CD4-positive, alpha-beta T cell treated with Interferon gamma for 1 hour (primary cell): ENCODE data around the gene DUSP3.
A peak's percentile ranks its signal among the peaks of the same experiment; 100 is the strongest.

ENCODE experiments used
- DNase-seq: peaks from one replicate; pipeline ENCODE4 v3.0.0-alpha.2; 2020

The DUSP3 gene

DNA sequence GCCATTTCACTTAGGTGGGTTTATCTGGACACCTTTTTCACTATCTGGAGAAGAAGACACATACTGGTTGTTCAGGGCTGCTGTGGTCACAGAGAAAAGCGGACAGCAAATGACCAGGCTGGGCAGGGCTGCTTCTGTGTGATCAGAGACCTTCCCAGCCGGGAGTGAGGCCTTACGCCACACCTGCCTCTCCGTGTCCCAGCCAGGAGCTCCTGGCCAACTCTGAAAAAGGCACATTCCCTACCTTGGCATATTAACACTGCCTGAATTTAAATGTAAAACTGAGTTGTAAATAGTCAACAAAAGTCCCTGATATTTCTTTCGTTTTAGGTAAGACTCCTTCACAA, 11.1 kb downstream of the DUSP3 start:
- DNase-seq = no peak

DNA sequence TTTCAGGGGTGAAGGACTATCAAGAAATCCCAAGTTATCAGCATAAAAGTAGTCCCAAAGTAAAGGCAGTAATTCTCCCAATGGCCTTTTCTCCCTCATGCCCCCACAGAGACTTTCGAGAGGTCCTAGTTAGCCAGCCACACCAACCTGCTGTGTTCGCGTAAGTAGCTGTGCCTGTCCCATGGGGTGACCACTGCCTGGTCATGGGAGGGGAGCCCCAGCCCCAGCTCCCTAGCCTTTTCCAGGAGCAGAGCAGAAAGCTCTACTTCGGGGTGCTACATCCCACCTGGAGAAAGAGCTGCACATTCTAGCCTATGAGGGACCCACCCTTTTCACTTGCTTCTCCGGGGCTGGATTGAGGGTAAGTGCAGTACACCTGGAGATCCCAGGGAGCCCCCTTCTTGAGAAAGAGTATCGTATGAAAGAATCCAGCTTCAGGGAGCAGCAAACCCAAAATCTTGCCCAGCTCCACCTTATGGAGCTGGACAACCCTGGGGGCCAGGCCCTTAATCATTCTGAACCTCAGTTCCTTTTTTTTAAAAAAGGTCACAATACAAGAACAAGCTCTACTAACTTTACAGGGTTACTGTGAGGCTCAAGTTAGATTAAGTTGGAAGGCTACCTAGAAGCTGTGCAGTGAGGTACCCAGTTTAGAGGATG, 11.6 kb downstream of the DUSP3 start:
- DNase-seq = no peak

DNA sequence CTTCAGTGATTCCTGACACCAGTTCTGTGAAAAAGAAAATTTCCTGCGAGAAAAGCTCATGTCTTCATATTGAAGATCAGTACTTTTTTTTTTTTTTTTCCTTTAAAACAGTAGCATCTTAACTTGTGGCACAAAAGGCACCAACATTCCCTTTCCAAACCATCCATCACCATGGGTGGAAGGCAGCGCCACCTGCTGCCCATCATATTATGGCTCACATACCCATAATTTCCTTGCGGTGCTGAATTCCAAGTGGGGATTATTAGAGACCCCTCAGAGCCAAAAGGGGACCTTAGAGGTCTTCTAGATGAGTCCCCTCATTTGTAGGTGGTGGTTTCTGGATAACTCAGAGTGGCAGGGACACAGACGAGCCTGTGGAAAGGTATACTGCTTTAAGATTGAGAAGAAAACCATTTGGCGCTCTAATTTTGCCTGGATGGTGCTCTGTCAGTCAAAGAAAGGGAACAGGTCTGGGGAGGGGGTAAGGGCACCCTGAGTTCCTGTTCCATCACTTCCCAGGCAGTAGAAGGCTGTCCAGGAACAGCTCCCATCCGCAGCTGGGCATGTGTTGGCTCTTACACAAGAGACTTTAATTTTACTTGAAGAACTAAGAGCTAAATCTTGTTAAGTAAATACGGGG, 12.2 kb downstream of the DUSP3 start:
- DNase-seq = no peak

DNA sequence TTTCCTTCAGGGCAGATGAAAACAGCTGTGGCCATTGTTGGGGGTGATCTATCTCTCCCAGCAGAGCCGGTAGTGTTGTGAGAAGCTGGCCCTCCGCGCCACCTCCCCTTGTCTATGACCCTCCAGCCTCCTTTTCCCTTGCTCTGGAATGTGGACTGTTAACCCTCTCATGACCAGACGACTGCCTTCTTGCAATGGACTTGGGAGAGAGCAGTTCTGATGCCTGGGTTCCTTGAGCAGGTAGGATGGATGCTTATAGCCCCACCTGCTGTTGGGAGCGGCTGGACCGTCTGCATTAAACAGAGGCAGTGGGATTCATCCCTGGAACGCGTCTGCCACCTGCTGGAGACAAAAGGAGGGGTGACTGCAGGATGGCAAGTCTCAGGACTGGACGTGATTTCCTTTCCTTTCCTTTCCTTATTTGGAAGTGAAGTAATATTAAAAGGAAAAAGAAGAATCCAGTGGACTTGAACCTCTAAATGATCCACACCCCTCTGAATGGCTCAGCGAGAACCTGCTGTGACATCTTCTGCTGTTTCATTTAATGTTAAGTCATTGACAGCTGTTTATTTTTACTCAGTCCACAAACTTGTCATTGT, 18.4 kb downstream of the DUSP3 start:
- DNase-seq = peak; percentile 81

DNA sequence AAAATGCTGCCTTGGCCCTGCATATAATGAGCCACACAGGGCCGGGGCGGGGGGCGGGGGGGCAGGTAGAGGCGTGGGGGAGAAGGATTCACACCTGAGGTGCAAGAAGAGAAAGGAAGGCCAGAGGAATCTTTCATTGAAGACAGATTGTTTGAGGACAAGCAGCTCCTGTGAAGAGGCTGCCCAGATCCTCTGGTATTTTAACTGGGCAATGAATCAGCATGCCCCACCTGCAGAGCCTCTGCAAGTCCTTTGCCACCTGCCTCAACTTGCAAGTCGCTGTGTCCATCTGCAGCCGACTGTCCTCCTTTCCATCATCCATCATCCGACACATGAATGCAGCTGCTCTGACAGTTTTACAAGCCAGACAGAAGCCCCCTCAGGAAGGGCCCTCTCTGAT, 18.9 kb downstream of the DUSP3 start:
- DNase-seq = no peak

DNA sequence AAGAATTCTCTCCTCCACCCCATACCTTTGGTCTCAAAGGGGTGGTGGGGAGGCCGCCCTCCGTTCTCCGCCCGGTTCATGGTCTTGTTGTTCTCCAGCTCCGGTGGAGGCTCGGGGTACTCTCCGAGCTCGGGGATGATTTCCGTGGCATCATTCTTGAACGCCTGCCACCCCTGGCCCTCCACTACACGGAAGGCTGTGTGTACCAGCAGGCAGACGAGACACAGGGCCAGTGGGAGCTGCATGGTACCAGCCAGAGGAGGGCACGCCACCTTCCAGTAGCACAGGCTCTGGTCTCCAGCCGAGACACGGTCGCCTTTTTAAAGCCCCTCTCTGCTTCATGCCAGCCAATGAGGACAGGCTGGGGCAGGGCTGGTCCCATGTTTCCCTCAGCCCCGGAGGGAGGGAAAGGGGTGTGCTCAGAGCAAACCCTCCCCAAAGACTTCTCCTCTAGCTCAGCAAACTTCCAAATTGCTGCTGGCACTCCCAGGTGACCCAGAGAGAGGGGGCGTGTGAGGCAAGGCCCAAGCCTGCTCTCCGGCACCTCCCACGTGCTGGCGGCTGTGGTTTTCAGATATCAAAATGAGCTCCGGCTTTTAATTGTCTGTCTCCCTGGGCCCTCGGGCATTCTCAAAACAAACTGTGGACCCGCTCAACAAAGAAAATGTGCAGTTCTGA, 20.1 kb downstream of the DUSP3 start, which contains the start of gene SOST:
SOST (minus strand) TSS at position 295 of the 678 bp plus-strand sequence; CDS start at position 245, 50 bp downstream.
- DNase-seq = no peak

DNA sequence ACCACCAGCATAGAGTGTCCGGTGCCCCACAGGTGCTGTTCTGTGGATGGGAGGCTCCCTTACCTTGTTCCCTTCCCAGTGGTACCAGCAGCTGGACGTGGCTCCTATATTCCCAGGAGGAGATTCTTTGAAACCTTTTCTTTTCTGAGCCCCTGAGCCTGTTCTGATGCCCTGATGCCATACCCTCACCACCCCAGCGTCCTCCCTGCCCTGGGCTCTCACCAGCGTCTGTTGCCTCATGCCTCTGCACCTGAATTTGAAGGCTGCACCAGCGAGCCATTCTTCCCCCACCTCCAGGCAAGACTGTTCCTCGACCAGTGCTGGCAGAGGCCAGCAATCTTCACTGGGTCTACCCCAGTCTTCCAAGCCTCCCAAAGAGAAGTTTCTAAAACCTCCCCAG, 20.7 kb downstream of the DUSP3 start:
- DNase-seq = no peak

DNA sequence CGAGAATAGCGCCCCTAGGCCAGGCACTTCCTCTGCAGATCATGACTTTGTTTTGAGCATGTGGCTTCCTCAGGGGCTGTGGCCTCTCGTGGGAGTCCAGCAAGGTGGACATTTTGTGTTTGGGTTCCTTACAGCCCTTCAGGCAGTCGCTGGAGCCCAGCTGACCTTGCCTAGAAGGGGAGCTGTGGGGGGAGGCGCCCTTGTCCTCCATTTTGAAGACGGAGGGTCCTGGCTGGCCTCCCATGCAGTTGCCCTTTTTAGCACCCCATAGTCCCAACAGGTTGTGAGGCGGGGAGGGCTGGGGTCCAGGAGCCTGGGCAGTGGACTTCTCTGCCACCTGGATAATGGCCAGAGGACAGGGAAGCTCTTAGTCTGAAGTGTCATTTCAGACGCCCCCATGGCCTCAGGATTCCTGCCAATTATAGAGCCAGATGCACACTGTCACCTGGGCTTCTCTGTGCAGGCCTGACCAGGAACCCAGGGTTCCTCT, 21.6 kb downstream of the DUSP3 start:
- no peak for DNase-seq

DNA sequence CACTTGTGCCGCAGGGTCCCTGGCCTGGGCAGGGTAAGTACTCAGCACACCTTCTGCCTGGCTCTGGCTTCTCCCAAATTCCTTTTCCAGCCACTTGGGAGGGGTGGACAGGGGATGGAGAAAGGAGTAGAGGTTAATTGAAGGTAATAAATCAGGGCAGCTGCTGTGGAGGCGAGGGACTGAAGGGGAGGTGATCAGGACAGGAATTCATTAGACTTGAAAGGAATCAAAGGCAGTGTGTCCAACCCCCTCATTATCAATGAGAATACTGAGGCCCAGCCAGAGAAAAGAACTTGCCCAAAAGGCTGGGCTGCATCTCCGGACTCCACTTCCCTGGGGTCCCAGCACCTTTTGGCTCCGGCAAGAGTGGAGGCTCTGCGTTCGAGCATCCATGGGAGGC, 22.6 kb downstream of the DUSP3 start:
- no peak for DNase-seq

DNA sequence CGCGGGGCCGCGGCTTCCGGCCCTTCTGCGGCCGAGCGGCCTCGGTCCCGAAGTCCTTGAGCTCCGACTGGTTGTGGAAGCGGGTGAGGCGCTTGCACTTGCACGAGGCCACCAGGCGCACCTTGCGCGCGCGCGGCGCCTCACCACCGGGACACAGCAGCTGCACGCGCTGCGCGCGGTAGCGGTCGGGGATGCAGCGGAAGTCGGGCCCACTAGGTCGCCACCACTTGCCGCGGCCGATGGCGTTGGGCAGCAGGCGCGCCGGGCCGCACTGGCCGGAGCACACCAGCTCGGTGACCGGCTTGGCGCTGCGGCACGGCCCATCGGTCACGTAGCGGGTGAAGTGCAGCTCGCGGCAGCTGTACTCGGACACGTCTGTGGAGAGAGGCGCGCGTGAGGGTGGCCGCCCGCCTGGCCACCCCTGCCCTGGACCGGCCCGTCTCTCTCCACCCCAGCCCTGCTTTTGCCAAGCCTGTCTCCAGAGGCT, 23.3 kb downstream of the DUSP3 start:
- DNase-seq = no peak

DNA sequence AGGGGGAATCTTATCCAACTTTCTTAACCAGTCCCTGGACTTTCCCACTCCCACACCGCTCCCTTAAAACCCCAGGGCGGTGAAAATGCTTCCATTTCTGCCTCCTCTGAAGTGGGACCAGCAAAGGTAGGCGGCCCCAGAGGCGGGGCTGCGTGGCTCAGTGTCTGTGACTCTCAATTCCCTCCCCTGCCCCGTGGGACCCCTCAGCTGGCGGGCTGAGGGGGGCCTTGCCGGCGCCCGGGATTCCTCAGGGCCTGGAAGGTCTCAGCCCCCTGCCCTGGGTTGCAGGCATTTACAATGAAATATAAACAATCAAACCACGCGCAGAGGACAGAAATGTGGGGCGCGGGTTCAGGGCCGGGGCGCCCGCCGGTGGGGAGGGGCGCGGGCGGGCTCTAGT, 23.8 kb downstream of the DUSP3 start:
- no peak for DNase-seq

DNA sequence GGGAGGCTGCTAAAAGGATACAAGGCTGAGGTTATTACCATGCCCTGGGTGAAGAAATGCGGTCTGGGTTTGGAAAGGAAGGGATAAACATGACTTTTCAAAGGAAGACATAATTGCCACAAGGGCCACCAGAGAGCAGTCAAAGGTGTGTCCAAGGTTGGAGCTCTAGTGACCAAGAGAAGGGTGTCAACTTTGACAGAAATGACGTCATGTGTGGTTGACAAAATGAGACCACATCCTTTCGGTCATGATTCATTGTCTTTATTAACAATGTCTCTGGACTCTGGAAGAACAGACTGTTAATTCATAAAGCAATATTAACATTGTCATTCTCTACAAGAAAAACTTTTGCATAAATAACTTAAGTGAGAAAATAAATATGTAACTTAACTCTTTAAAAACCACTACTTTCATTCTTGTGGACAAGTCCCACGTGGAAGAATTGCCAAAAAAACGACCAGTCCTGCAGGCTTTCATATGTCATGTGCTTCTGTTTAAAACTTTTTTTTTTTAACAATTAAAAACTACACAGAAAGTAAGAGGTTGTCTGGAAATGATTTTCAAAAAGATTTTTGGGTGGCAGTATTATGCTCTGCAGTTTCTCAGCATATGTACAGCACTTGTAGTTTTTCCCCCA, 25.2 kb downstream of the DUSP3 start:
- DNase-seq = no peak

DNA sequence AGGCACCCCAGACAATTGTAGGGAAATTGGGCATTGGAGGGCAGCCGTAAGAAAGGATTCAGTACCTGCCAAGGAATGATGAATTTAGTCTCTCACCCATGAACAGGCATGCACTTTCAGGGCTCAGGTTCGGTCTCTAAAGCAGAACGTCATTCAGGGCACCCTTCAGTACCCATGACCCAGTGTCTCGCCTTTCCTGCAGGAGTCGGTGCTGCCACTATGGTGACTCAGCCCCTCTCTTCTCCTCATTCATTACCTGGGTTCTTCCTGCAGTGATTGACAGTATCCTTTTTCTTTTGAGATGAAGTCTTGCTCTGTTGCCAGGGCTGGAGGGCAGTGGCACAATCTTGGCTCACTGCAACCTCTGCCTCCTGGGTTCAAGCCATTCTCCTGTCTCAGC, 28.6 kb downstream of the DUSP3 start:
- no peak for DNase-seq

DNA sequence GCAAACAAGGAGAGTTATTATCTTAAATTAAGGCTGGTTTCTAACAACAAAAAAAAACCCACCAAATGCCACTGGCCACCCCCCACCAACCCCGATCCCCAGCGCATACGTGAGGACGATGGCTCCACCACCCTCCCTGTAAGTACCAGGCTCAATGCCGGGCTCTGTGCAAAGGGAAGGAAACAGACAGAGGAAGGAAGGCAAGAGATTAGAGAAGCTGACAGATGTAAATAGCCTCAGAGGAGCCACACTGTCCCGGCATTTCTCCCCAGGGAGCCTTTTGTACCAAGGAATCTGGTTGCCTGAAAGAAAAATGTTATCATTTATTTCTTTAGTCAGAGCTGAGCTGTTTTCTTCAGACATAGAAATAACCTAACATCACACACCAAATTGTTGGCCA, 33.2 kb downstream of the DUSP3 start:
- no peak for DNase-seq

DNA sequence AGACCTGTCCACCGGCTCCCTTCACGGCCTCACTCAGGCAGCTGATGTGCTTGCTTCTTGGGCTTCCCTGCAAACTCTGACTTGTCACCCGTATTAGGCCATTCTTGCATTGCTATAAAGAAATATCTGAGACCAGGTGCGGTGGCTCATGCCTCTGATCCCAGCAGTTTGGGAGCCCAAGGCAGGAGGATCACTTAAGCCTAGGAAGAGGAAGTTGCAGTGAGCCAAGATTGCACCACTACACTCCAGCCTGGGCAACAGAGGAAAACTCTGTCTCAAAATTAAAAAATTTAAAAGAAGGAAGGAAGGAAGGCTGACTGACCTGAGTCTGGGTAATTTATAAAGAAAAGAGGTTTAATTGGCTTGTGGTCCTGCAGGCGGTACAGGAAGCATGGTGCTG, 37.1 kb downstream of the DUSP3 start:
- no peak for DNase-seq

DNA sequence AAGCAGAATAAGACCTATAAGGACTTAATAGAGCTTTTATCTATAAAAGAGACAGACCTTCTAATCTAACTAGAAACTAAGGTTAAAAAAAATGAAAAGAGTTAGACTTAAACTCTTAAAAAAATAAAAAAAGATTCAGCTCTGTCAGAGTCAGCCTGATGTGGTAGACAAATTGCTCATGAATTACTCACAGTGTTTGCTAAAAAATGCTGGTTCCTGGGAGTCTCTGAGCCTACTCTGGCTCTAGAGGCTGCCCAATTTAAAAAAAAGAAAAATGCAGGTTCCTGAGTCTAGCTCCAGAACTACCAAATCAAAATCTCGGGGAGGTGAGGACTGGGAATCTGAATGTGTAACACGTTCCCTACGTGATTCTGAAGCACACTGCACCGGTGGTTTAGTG, 38.2 kb downstream of the DUSP3 start:
- no peak for DNase-seq

DNA sequence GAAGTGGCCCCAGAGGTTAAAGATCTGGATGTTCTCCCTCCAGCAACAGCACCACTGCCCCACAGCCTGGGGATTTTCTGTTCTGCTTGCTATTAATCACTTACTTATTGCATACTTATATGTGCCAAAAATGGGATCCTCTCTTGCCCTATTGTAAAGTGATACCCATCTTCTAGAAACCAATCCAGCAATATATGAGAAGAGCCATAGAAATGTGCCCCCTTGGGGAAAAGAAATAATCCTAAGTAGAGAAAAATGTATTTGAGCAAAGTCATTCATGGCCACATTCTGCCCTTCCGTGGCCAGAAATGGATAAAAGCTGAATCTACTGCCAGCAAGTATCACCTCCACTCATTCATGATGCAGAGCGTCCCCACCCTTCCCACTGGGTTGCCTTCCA, 41.1 kb downstream of the DUSP3 start:
- DNase-seq = no peak

DNA sequence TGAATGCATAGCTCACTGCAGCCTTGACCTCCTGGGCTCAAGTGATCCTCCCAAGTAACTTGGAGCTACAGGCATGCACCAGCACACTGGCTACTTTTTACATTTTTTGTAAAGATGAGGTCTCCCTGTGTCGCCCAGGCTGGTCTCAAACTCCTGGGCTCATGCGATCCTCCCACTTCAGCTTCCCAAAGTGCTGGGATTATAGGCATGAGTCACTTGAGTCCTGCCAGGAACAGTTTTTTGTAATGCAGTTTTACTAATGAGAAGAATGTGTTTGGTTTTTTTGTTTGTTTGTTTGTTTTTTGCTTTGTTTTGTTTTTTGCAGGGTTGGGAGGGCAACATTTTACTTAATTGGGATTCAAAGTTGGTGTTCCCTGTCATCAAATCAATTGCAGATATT, 42.4 kb downstream of the DUSP3 start:
- no peak for DNase-seq

DNA sequence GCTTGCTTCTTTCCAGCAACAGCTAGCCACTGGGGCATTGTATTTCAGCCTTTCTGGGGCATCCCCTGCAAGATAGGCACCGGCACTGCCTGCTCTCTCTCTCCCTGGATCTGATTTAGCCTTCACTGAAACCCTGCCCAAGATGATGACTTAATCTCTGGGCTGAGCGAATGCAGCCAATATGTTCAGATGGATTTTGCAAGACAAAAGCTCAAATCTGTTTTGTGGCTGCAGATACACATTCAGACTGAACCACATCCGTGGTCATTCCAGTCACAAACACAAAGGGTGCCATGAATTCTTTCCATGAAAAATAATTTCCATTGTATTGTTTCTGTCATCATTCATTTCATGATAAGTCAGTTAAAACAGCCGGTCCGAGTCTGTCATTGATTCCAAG, 44.4 kb downstream of the DUSP3 start:
- DNase-seq = no peak

DNA sequence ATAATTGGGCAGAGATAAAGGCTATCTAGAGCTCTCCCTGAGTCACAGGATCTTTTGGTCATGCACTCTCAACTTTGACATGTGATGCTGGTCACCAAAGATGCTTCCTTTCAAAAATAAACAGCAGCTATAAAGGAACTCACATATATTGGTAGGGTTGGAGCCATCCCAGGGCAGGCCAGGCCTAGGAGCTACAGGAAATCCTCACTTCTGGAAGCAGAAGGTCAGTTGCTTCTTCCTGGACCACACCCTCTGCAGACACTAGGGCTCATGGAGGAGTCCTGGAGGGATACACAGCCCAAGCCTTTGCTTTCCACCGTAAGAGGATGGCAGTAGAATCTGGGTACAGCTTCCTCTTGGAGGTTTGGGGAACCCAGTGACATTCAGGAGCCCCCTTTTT, 44.8 kb downstream of the DUSP3 start:
- no peak for DNase-seq

DNA sequence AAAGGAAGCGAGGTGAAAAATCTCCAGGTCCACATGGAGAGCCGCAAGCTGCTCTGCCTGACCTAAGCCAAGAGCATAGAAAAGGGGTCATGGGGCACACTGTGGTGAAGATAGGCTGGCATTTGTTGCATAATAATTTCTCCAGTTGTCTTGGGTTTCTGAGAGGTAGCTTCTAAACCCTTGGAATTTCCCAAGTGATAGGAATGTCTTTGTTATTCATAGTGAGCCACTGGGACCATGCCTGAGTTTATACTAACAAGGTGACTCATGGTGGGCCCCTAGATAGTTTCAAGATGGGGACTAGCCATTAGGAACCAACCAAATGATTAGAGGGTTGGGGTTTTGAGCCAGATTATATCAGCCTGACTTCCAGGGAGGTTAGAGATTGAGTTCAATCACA, 45.8 kb downstream of the DUSP3 start:
- no peak for DNase-seq

DNA sequence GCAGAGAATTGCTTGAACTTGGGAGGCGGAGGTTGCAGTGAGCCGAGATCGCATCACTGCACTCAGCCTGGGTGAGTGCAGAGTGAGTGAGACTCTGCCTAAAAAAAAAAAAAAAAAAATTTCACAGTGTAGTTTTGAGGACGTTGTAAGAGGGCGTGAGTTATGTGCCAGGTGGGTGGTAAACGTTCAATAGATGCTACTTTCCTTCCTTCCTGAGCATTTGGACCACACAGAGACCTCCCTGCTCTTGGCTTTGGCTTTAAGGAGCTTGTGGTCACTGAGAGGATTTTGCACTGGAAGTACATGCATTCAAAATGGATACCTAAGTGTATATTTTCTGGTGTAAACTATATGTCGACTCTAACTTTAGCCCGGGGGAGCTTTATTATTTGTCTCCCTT, 50.7 kb downstream of the DUSP3 start:
- DNase-seq = no peak

DNA sequence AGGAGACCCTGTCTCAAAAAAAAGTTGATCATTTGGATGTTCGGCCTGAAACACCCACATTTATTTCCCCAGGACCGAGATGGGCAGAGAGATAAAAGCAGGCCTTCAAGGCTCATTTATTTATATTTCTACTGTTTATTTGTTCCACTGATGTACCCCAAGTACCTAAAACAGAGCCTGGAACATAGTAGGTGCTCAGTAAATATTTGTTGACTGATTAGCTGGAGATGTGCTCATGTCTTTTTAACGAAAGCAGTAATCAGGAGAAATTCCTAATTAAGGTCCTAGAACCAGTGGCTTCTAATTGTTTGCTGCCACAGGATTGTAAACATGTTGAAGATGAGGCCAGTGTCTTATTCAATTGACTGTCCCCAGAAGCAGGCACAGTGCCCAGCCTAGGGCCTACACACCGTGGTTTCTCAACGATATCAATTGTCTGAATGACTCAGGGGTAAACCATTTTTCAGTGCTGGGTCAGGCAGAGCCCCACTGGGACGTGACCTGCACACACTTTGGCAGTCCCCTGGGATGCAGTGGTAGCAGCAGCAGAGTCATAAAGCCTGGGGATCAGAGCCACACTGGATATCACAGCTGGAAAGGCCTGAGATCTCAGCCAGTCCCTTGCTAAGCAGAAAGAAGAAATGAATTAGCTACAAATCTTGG, 54.9 kb downstream of the DUSP3 start:
- DNase-seq = no peak
